ENCODE measurements around the gene ZSCAN31. TPM values are rescaled to one million over a fixed set of nuclear protein-coding genes. Genes with fewer than 3 reads are reported as not detected.
"Not testable (repeated sequence)": the region's sequence is repeated elsewhere in the genome, so short reads cannot be mapped to it uniquely, and the experiment has no call there.

ZSCAN31 gene
- total RNA-seq, 4 donors from 2014 or later = 17.2 to 70.1 (median 57.5) TPM

- no peak for TF ChIP-seq CTCF (IDR thresholded peaks at IDR 0.05)
- TF ChIP-seq POLR2A (IDR thresholded peaks at IDR 0.05) = no peak
- no peak for DNase-seq
- WGBS, 2 donors = 93 to 97% methylated on average over 7 of the region's 7 CpGs
- intact Hi-C loops (cut with DNase I) = no loop called here
- Histone ChIP-seq H3K4me3 (replicated peaks in 1 of 3) (no peak overlapping the region), H3K27ac (no peak overlapping the region), H3K9me3 (no peaks in the 10 kb centered on the region), H3K4me1 (no peaks in the 10 kb centered on the region), H3K36me3 (peaks cover 25 to 26% of the 10 kb centered on the region in 2 donors), H3K27me3 (no peaks in the 10 kb centered on the region)
These were observed 9.5 kb downstream of the ZSCAN31 start for GRCh38 chr6:28326371-28326948.

GRCh38 chr6:28323813-28324424 lies 12.0 kb downstream of the ZSCAN31 start:
- DNase-seq = no peak
- WGBS, 2 donors = 88 to 97% methylated on average over 1 of the region's 1 CpG
- no peaks in the 10 kb centered on the region for H3K27me3 ChIP-seq
- H3K27ac ChIP-seq = no peak overlapping the region
- H3K36me3 ChIP-seq = peaks cover 21 to 26% of the 10 kb centered on the region in 2 donors
- H3K4me3 ChIP-seq (replicated peaks in 1 of 3) = no peak overlapping the region
- intact Hi-C loops (cut with DNase I) = no loop called here
- H3K4me1 ChIP-seq = no peaks in the 10 kb centered on the region
- TF ChIP-seq POLR2A (IDR thresholded peaks at IDR 0.05) (no peak), CTCF (IDR thresholded peaks at IDR 0.05) (no peak)
- no peaks in the 10 kb centered on the region for H3K9me3 ChIP-seq

- Histone ChIP-seq H3K4me3 (replicated peaks in 1 of 3) (no peak overlapping the region), H3K4me1 (no peaks in the 10 kb centered on the region), H3K9me3 (no peaks in the 10 kb centered on the region), H3K36me3 (peaks cover 18 to 26% of the 10 kb centered on the region in 2 donors), H3K27ac (no peak overlapping the region), H3K27me3 (no peaks in the 10 kb centered on the region)
- no peak for DNase-seq
- TF ChIP-seq CTCF (IDR thresholded peaks at IDR 0.05) (no peak), POLR2A (IDR thresholded peaks at IDR 0.05) (no peak)
- WGBS, 2 donors = 93 to 95% methylated on average over 3 of the region's 3 CpGs
- intact Hi-C loops (cut with DNase I) = no loop called here
These were observed 13.3 kb downstream of the ZSCAN31 start for GRCh38 chr6:28322661-28323060.

- DNase-seq; H3K4me3 ChIP-seq (replicated peaks in 1 of 3); H3K36me3 ChIP-seq; H3K27me3 ChIP-seq; H3K9me3 ChIP-seq; intact Hi-C loops (cut with DNase I); H3K4me1 ChIP-seq; H3K27ac ChIP-seq: not testable (repeated sequence)
- WGBS, 2 donors = 91 to 93% methylated on average over 8 of the region's 8 CpGs
These were observed 18.1 kb downstream of the ZSCAN31 start for GRCh38 chr6:28317866-28318265.

GRCh38 chr6:28315628-28316027 lies 20.3 kb downstream of the ZSCAN31 start:
- Histone ChIP-seq H3K9me3 (no peaks in the 10 kb centered on the region), H3K36me3 (no peaks in the 10 kb centered on the region), H3K27me3 (no peaks in the 10 kb centered on the region), H3K4me3 (replicated peaks in 1 of 3) (no peak overlapping the region), H3K27ac (no peak overlapping the region), H3K4me1 (no peaks in the 10 kb centered on the region)
- intact Hi-C loops (cut with DNase I) = no loop called here
- 69 to 87% methylated on average over 3 of the region's 3 CpGs for WGBS, 2 donors
- no peak for DNase-seq
- no peak for TF ChIP-seq POLR2A (IDR thresholded peaks at IDR 0.05)
- no peak for TF ChIP-seq CTCF (IDR thresholded peaks at IDR 0.05)

All from thyroid gland (tissue), 4 donors.